HFFc6 (cell line): ENCODE data around the gene NPAS2. TPM values are rescaled to one million over a fixed set of nuclear protein-coding genes. Genes with fewer than 3 reads are reported as not detected.

Experiments used
- DNase-seq: peaks from one replicate; pipeline ENCODE4 v3.0.0-alpha.2; 2018
- H3K27ac Mint-ChIP-seq: 2 replicates; pipeline ENCODE4 v1.8.0; 2020; ENCODE audit warnings: mild to moderate bottlenecking, mixed read lengths
- H3K27me3 Mint-ChIP-seq: 2 replicates; pipeline ENCODE4 v1.8.0; 2021; ENCODE audit warnings: mild to moderate bottlenecking, moderate library complexity, mixed read lengths; ENCODE audit not compliant: insufficient read depth
- H3K36me3 Mint-ChIP-seq: 2 replicates; pipeline ENCODE4 v1.8.0; 2021; ENCODE audit warnings: low read depth, mixed read lengths
- H3K4me1 Mint-ChIP-seq: 2 replicates; pipeline ENCODE4 v1.8.0; 2020; ENCODE audit warnings: low read depth, mixed read lengths
- H3K4me3 Mint-ChIP-seq: 2 replicates; pipeline ENCODE4 v1.8.0; 2020; ENCODE audit warnings: mild to moderate bottlenecking, moderate library complexity, mixed read lengths
- H3K9me3 Mint-ChIP-seq: 2 replicates; pipeline ENCODE4 v1.8.0; 2020; ENCODE audit warnings: mild to moderate bottlenecking, mixed read lengths
- CTCF ChIP-seq: fragments of 200-600 bp; sonication (generic); IDR thresholded peaks from 2 replicates; pipeline ENCODE4 v1.5.0; 2021; ENCODE audit warnings: antibody characterized with exemption, mild to moderate bottlenecking
- total RNA-seq, 6 experiments: library from RNA; stranded (reverse); fragmentation: NEBNext Ultra II Directional; extraction: Animal tissue kit (Norgen Biotek cat#: 25700); gene quantifications; 2 replicates in 1 of 6; 3 replicates in 5 of 6; pipeline ENCODE4 v1.2.3, GENCODE V29; 2021

Gene NPAS2
- total RNA-seq, 6 experiments from 2014 or later = 8.8 to 14.7 (median 9.3) TPM

GRCh38 chr2:101030866-101031554 lies 211.1 kb downstream of the NPAS2 start:
- Mint-ChIP-seq H3K27ac (no peak overlapping the region), H3K9me3 (no peaks in the 10 kb centered on the region), H3K36me3 (no peaks in the 10 kb centered on the region), H3K4me1 (no peaks in the 10 kb centered on the region), H3K27me3 (peaks cover 4% of the 10 kb centered on the region; the same call in 1 of the 2 replicates), H3K4me3 (no peak overlapping the region)
- TF ChIP-seq CTCF = no peak
- no peak for DNase-seq

- Mint-ChIP-seq H3K36me3 (no peaks in the 10 kb centered on the region), H3K4me3 (no peak overlapping the region), H3K9me3 (no peaks in the 10 kb centered on the region), H3K27me3 (peaks cover 4% of the 10 kb centered on the region; the same call in 1 of the 2 replicates), H3K4me1 (no peaks in the 10 kb centered on the region), H3K27ac (no peak overlapping the region)
- no peak for TF ChIP-seq CTCF
- no peak for DNase-seq
These were observed 212.3 kb downstream of the NPAS2 start for GRCh38 chr2:101032084-101032776.

- Mint-ChIP-seq H3K27ac (no peak overlapping the region), H3K4me1 (no peaks in the 10 kb centered on the region), H3K27me3 (peaks cover 2% of the 10 kb centered on the region; the same call in 1 of the 2 replicates), H3K9me3 (no peaks in the 10 kb centered on the region), H3K36me3 (no peaks in the 10 kb centered on the region), H3K4me3 (no peak overlapping the region)
- peak; percentile 39 for DNase-seq
- TF ChIP-seq CTCF = peak; percentile 86
These were observed 216.6 kb downstream of the NPAS2 start for GRCh38 chr2:101036562-101036961.

- Mint-ChIP-seq H3K4me3 (no peak overlapping the region), H3K27me3 (peaks cover 2% of the 10 kb centered on the region; the same call in 1 of the 2 replicates), H3K9me3 (no peaks in the 10 kb centered on the region), H3K36me3 (no peaks in the 10 kb centered on the region), H3K27ac (no peak overlapping the region), H3K4me1 (no peaks in the 10 kb centered on the region)
- DNase-seq = no peak
- TF ChIP-seq CTCF = no peak
These were observed 217.3 kb downstream of the NPAS2 start for GRCh38 chr2:101037161-101037755.

GRCh38 chr2:101038455-101039255 lies 218.7 kb downstream of the NPAS2 start:
- H3K27me3 Mint-ChIP-seq = peaks cover 2% of the 10 kb centered on the region; the same call in 1 of the 2 replicates
- DNase-seq = no peak
- TF ChIP-seq CTCF = peak; percentile 77
- H3K4me1 Mint-ChIP-seq = no peaks in the 10 kb centered on the region
- no peaks in the 10 kb centered on the region for H3K9me3 Mint-ChIP-seq
- H3K4me3 Mint-ChIP-seq = no peak overlapping the region
- no peaks in the 10 kb centered on the region for H3K36me3 Mint-ChIP-seq
- H3K27ac Mint-ChIP-seq = no peak overlapping the region
